Erythroblast (primary cell): Measurements from ENCODE around the gene OBSL1.

Source experiments
- GATA1 ChIP-seq: IDR thresholded peaks from 2 replicates; pipeline ENCODE4 v1.6.1; 2011; ENCODE audit warnings: low read depth, mild to moderate bottlenecking, control low read depth, low read length, moderate library complexity
- POLR2A ChIP-seq: IDR thresholded peaks from 2 replicates; pipeline ENCODE4 v1.6.1; 2011; ENCODE audit warnings: mild to moderate bottlenecking, low read length

GRCh38 chr2:219612577-219613286 is 41.4 kb upstream of the OBSL1 start:
- no peak for TF ChIP-seq POLR2A
- no peak for TF ChIP-seq GATA1
